ENCODE data around the gene OR10A6.

The OR10A6 gene

DNA sequence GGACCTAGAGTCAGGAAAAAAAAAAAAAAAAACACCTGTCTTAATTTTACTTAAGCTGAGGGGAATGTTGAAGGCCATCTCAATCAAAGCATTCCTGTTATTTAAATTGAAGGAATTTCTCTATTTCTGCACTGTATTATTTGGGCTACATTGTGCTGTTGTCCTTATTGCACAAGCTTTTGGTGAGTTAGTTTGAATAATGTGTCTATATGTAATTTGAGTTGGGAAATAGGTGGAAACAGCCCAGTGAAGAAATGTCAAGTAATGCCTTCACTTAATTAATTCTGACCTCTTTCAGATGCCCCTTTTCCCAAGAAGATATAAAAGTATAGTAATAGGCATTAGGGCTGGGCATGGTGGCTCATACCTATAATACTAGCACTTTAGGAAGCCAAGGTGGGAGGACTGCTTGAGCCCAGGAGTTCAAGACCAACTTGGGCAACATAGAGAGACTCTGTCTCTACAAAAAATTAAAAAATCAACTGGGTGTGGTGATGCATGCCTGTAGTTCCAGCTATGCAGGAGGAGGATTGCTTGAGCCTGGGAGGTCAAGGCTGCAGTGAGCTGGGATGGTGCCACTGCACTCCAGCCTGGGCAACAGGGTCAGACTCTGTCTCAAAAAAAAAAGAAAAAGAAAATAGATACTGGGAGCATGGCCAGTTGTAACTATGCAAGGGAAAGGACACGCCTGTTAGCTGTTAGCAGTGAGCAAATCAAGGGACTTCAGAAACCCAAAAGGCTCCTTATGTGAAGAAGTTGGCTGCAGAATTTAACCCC lies 34.9 kb downstream of the OR10A6 start:
- Histone ChIP-seq H3K9me2 (replicated peaks; ENCODE audit: insufficient read depth, low read length) (no peaks in the 10 kb centered on the region), H3K9ac (ENCODE audit: low read length) (no peak overlapping the region), H3K27me3 (replicated peaks; ENCODE audit: insufficient read depth, low read length) (no peaks in the 10 kb centered on the region), H4K20me1 (ENCODE audit: insufficient read depth, low read length) (no peaks in the 10 kb centered on the region), H3K36me3 (replicated peaks; ENCODE audit: insufficient read depth, low read length) (no peaks in the 10 kb centered on the region), H3K9me3 (replicated peaks; ENCODE audit: insufficient read depth, low read length) (no peaks in the 10 kb centered on the region), H3K4me1 (ENCODE audit: low read length) (no peaks in the 10 kb centered on the region), H3K27ac (ENCODE audit: low read length) (no peak overlapping the region), H3K4me2 (ENCODE audit: low read depth, low read length) (no peak overlapping the region), H3K79me2 (ENCODE audit: low read length) (no peaks in the 10 kb centered on the region), H3F3A (ENCODE audit: insufficient read depth, low read length) (no peaks in the 10 kb centered on the region), H3K4me3 (ENCODE audit: low read length) (no peak overlapping the region), H2AFZ (ENCODE audit: low read length) (no peak overlapping the region)
- TF ChIP-seq, protein P1, sequence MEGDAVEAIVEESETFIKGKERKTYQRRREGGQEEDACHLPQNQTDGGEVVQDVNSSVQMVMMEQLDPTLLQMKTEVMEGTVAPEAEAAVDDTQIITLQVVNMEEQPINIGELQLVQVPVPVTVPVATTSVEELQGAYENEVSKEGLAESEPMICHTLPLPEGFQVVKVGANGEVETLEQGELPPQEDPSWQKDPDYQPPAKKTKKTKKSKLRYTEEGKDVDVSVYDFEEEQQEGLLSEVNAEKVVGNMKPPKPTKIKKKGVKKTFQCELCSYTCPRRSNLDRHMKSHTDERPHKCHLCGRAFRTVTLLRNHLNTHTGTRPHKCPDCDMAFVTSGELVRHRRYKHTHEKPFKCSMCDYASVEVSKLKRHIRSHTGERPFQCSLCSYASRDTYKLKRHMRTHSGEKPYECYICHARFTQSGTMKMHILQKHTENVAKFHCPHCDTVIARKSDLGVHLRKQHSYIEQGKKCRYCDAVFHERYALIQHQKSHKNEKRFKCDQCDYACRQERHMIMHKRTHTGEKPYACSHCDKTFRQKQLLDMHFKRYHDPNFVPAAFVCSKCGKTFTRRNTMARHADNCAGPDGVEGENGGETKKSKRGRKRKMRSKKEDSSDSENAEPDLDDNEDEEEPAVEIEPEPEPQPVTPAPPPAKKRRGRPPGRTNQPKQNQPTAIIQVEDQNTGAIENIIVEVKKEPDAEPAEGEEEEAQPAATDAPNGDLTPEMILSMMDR (IDR thresholded peaks at IDR 0.05; ENCODE audit: low read length) = no peak
- no peak for TF ChIP-seq EZH2phosphoT487 (IDR thresholded peaks at IDR 0.05; ENCODE audit: low read length)
- TF ChIP-seq EZH2 (optimal IDR thresholded peaks at IDR 0.05; ENCODE audit: low read depth, low read length) = no peak
- no peak for DNase-seq

DNA sequence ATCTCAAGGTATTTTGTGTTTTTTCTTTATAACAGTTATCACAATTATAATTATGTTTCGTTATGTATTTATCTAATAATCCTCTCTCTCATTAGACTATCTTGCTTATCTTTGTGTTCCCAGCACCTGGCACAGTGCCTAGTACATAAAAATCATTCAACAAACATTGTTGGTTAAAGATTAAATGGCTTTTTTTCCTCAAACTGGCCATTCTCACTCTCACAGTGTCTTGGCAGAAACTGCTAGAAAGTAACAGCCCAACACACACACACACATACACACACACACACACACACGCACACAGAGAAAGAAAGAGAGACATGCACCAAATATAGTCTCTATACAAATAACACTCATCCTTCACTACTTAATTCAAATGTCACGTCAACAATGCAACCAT lies 36.8 kb downstream of the OR10A6 start:
- DNase-seq = no peak
- H3K4me1 ChIP-seq (ENCODE audit: low read length) = no peaks in the 10 kb centered on the region

GRCh38 chr11:7893796-7894195 lies 37.3 kb downstream of the OR10A6 start:
- Histone ChIP-seq H3K27ac (ENCODE audit: low read length) (no peak overlapping the region), H3K4me1 (ENCODE audit: low read length) (no peaks in the 10 kb centered on the region), H4K20me1 (ENCODE audit: insufficient read depth, low read length) (no peaks in the 10 kb centered on the region), H3K4me3 (ENCODE audit: low read length) (no peak overlapping the region), H3K79me2 (ENCODE audit: low read length) (no peaks in the 10 kb centered on the region), H3F3A (ENCODE audit: insufficient read depth, low read length) (no peaks in the 10 kb centered on the region), H3K27me3 (replicated peaks; ENCODE audit: insufficient read depth, low read length) (no peaks in the 10 kb centered on the region), H2AFZ (ENCODE audit: low read length) (no peak overlapping the region), H3K9ac (ENCODE audit: low read length) (no peak overlapping the region), H3K4me2 (ENCODE audit: low read depth, low read length) (no peak overlapping the region), H3K36me3 (replicated peaks; ENCODE audit: insufficient read depth, low read length) (no peaks in the 10 kb centered on the region), H3K9me2 (replicated peaks; ENCODE audit: insufficient read depth, low read length) (no peaks in the 10 kb centered on the region), H3K9me3 (replicated peaks; ENCODE audit: insufficient read depth, low read length) (no peaks in the 10 kb centered on the region)
- TF ChIP-seq EZH2 (optimal IDR thresholded peaks at IDR 0.05; ENCODE audit: low read depth, low read length) = no peak
- no peak for TF ChIP-seq EZH2phosphoT487 (IDR thresholded peaks at IDR 0.05; ENCODE audit: low read length)
- TF ChIP-seq, protein P1 (IDR thresholded peaks at IDR 0.05; ENCODE audit: low read length) = no peak
- no peak for DNase-seq

More for the DNA sequence above, 36.8 kb downstream of the OR10A6 start:
- Histone ChIP-seq H3K9ac (ENCODE audit: low read length) (no peak overlapping the region), H3K4me3 (ENCODE audit: low read length) (no peak overlapping the region), H3K79me2 (ENCODE audit: low read length) (no peaks in the 10 kb centered on the region), H2AFZ (ENCODE audit: low read length) (no peak overlapping the region), H3K9me3 (replicated peaks; ENCODE audit: insufficient read depth, low read length) (no peaks in the 10 kb centered on the region), H3K9me2 (replicated peaks; ENCODE audit: insufficient read depth, low read length) (no peaks in the 10 kb centered on the region), H4K20me1 (ENCODE audit: insufficient read depth, low read length) (no peaks in the 10 kb centered on the region), H3F3A (ENCODE audit: insufficient read depth, low read length) (no peaks in the 10 kb centered on the region), H3K27me3 (replicated peaks; ENCODE audit: insufficient read depth, low read length) (no peaks in the 10 kb centered on the region), H3K4me2 (ENCODE audit: low read depth, low read length) (no peak overlapping the region), H3K27ac (ENCODE audit: low read length) (no peak overlapping the region), H3K36me3 (replicated peaks; ENCODE audit: insufficient read depth, low read length) (no peaks in the 10 kb centered on the region)
- TF ChIP-seq EZH2 (optimal IDR thresholded peaks at IDR 0.05; ENCODE audit: low read depth, low read length) (no peak), EZH2phosphoT487 (IDR thresholded peaks at IDR 0.05; ENCODE audit: low read length) (no peak)
- TF ChIP-seq, protein P1 (IDR thresholded peaks at IDR 0.05; ENCODE audit: low read length) = no peak

Measured in MM.1S (cell line).